HepG2 (cell line): ENCODE results near the gene PTPMT1. TPM values are rescaled to one million over a fixed set of nuclear protein-coding genes. Genes with fewer than 3 reads are reported as not detected.

Experiments used
- HCFC1 ChIP-seq: fragments of 150-350 bp; IDR thresholded peaks from 2 replicates; pipeline ENCODE4 v1.6.1; 2014; ENCODE audit warnings: low read depth, low read length
- ZNF296 ChIP-seq: sonication (generic); formaldehyde crosslinking; conservative IDR thresholded peaks from 2 replicates; pipeline ENCODE4 v1.5.0; 2020; ENCODE audit warnings: mild to moderate bottlenecking, missing genetic modification reagents
- polyA plus RNA-seq, 8 experiments: library from polyadenylated mRNA; depleted of rRNA in 3 of 8; stranded (reverse) in 7 of 8; unstranded in 1 of 8; fragments of >200 nt; fragmentation: Illumina TruSeq in 4 of 8; extraction: Trizol in 4 of 8; gene quantifications; 2 replicates each; pipeline versions ENCODE4 v1.2.1 to v1.2.3, GENCODE V29; 2011 to 2016; ENCODE audit warnings: low read depth in 4 of 8, missing spikeins in 1 of 8, mixed read lengths in 1 of 8; ENCODE audit not compliant: insufficient read depth in 1 of 8
- total RNA-seq, 5 experiments: library from RNA; depleted of rRNA; stranded (reverse); fragments of >200 nt; fragmentation: Illumina TruSeq; extraction: Trizol; gene quantifications; 2 replicates each; pipeline ENCODE4 v1.2.3, GENCODE V29; 2016; ENCODE audit warnings: low read depth in 1 of 5
- TF ChIP-seq, protein P1 (sequence below): sonication (generic); formaldehyde crosslinking; IDR thresholded peaks from 2 replicates; pipeline ENCODE4 v1.9.0; 2022; ENCODE audit warnings: missing genetic modification reagents, mild to moderate bottlenecking, borderline replicate concordance
- TF ChIP-seq, protein P2 (sequence below): sonication (generic); formaldehyde crosslinking; IDR thresholded peaks from 2 replicates; pipeline ENCODE4 v1.4.0; 2020; ENCODE audit warnings: mild to moderate bottlenecking, missing genetic modification reagents
- TF ChIP-seq, protein P3 (sequence below): conservative IDR thresholded peaks from 2 replicates; pipeline ENCODE4 v1.6.1; 2018; ENCODE audit warnings: missing genetic modification reagents
- TF ChIP-seq, protein P4 (sequence below): sonication (generic); formaldehyde crosslinking; IDR thresholded peaks from 2 replicates; pipeline ENCODE4 v1.4.0; 2020; ENCODE audit warnings: missing genetic modification reagents
- TF ChIP-seq, protein P5 (sequence below), 2 experiments: sonication (generic) in 1 of 2; formaldehyde crosslinking in 1 of 2; IDR thresholded peaks; 2 replicates each; pipeline versions ENCODE4 v1.4.0 to v1.6.1; 2016 to 2020; ENCODE audit warnings: borderline replicate concordance in 1 of 2, low read depth in 1 of 2, mild to moderate bottlenecking in 1 of 2, missing genetic modification reagents in 1 of 2
- TF ChIP-seq, protein P6 (sequence below): sonication (generic); formaldehyde crosslinking; IDR thresholded peaks from 2 replicates; pipeline ENCODE4 v1.4.0; 2020; ENCODE audit warnings: missing genetic modification reagents
- TF ChIP-seq, protein P7 (sequence below): sonication (generic); formaldehyde crosslinking; IDR thresholded peaks from 2 replicates; pipeline ENCODE4 v1.4.0; 2020; ENCODE audit warnings: missing genetic modification reagents, borderline replicate concordance

PTPMT1 gene
- total and polyA plus RNA-seq, 2 of the 13 experiments (the other 11 are each of a cell fraction or from before 2014, with no cell fraction given): 55.6 to 129 TPM

DNA sequence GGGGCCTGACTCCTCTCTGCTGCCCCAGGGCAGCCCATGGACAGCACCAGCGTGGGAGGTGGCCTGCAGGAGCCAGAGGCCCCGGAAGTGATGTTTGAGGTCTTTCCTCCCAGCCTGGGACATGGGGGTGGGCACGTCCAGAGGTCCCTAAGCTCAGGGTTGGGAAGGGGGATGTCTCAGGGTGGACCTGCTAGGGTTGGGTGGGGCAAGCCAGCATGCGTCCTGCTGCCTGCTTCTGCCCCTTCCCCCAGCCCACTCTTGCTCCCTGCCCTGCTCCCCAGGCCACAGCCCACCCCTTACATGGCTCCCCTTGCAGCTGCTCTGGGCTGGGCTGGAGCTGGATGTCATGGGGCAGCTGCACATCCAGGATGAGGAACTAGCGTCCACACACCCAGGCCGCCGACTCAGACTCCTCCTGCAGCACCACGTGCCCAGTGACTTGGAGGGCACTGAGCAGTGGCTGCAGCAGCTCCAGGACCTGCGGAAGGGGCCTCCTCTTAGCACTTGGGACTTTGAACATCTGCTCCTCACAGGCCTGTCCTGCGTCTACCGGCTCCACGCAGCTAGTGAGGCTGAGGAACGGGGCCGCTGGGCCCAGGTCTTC is 22.4 kb downstream of the PTPMT1 start (continued):
- TF ChIP-seq, protein P1, sequence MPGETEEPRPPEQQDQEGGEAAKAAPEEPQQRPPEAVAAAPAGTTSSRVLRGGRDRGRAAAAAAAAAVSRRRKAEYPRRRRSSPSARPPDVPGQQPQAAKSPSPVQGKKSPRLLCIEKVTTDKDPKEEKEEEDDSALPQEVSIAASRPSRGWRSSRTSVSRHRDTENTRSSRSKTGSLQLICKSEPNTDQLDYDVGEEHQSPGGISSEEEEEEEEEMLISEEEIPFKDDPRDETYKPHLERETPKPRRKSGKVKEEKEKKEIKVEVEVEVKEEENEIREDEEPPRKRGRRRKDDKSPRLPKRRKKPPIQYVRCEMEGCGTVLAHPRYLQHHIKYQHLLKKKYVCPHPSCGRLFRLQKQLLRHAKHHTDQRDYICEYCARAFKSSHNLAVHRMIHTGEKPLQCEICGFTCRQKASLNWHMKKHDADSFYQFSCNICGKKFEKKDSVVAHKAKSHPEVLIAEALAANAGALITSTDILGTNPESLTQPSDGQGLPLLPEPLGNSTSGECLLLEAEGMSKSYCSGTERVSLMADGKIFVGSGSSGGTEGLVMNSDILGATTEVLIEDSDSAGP: no peak
- TF ChIP-seq, protein P2, sequence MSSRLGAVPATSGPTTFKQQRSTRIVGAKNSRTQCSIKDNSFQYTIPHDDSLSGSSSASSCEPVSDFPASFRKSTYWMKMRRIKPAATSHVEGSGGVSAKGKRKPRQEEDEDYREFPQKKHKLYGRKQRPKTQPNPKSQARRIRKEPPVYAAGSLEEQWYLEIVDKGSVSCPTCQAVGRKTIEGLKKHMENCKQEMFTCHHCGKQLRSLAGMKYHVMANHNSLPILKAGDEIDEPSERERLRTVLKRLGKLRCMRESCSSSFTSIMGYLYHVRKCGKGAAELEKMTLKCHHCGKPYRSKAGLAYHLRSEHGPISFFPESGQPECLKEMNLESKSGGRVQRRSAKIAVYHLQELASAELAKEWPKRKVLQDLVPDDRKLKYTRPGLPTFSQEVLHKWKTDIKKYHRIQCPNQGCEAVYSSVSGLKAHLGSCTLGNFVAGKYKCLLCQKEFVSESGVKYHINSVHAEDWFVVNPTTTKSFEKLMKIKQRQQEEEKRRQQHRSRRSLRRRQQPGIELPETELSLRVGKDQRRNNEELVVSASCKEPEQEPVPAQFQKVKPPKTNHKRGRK: no peak
- TF ChIP-seq ZNF296 (CRISPR knock-in tag): no peak
- TF ChIP-seq, protein P3, sequence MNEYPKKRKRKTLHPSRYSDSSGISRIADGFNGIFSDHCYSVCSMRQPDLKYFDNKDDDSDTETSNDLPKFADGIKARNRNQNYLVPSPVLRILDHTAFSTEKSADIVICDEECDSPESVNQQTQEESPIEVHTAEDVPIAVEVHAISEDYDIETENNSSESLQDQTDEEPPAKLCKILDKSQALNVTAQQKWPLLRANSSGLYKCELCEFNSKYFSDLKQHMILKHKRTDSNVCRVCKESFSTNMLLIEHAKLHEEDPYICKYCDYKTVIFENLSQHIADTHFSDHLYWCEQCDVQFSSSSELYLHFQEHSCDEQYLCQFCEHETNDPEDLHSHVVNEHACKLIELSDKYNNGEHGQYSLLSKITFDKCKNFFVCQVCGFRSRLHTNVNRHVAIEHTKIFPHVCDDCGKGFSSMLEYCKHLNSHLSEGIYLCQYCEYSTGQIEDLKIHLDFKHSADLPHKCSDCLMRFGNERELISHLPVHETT (CRISPR knock-in tag): no peak
- TF ChIP-seq, protein P4, sequence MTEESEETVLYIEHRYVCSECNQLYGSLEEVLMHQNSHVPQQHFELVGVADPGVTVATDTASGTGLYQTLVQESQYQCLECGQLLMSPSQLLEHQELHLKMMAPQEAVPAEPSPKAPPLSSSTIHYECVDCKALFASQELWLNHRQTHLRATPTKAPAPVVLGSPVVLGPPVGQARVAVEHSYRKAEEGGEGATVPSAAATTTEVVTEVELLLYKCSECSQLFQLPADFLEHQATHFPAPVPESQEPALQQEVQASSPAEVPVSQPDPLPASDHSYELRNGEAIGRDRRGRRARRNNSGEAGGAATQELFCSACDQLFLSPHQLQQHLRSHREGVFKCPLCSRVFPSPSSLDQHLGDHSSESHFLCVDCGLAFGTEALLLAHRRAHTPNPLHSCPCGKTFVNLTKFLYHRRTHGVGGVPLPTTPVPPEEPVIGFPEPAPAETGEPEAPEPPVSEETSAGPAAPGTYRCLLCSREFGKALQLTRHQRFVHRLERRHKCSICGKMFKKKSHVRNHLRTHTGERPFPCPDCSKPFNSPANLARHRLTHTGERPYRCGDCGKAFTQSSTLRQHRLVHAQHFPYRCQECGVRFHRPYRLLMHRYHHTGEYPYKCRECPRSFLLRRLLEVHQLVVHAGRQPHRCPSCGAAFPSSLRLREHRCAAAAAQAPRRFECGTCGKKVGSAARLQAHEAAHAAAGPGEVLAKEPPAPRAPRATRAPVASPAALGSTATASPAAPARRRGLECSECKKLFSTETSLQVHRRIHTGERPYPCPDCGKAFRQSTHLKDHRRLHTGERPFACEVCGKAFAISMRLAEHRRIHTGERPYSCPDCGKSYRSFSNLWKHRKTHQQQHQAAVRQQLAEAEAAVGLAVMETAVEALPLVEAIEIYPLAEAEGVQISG (CRISPR knock-in tag): 0 out of 2 replicates have a peak, but pooled peaks have one; percentile 11
- TF ChIP-seq, protein P5, sequence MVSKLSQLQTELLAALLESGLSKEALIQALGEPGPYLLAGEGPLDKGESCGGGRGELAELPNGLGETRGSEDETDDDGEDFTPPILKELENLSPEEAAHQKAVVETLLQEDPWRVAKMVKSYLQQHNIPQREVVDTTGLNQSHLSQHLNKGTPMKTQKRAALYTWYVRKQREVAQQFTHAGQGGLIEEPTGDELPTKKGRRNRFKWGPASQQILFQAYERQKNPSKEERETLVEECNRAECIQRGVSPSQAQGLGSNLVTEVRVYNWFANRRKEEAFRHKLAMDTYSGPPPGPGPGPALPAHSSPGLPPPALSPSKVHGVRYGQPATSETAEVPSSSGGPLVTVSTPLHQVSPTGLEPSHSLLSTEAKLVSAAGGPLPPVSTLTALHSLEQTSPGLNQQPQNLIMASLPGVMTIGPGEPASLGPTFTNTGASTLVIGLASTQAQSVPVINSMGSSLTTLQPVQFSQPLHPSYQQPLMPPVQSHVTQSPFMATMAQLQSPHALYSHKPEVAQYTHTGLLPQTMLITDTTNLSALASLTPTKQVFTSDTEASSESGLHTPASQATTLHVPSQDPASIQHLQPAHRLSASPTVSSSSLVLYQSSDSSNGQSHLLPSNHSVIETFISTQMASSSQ (IDR thresholded peaks at IDR 0.05; ENCODE audit: low read depth): no peak
- TF ChIP-seq, protein P5 (CRISPR knock-in tag; IDR thresholded peaks at IDR 0.05; ENCODE audit: borderline replicate concordance): peak; percentile 41; the same call in 1 of the 2 replicates
- TF ChIP-seq, protein P6, sequence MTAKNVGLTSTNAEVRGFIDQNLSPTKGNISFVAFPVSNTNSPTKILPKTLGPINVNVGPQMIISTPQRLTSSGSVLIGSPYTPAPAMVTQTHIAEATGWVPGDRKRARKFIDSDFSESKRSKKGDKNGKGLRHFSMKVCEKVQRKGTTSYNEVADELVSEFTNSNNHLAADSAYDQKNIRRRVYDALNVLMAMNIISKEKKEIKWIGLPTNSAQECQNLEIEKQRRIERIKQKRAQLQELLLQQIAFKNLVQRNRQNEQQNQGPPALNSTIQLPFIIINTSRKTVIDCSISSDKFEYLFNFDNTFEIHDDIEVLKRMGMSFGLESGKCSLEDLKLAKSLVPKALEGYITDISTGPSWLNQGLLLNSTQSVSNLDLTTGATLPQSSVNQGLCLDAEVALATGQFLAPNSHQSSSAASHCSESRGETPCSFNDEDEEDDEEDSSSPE (CRISPR knock-in tag): no peak
- TF ChIP-seq HCFC1: no peak
- TF ChIP-seq, protein P7, sequence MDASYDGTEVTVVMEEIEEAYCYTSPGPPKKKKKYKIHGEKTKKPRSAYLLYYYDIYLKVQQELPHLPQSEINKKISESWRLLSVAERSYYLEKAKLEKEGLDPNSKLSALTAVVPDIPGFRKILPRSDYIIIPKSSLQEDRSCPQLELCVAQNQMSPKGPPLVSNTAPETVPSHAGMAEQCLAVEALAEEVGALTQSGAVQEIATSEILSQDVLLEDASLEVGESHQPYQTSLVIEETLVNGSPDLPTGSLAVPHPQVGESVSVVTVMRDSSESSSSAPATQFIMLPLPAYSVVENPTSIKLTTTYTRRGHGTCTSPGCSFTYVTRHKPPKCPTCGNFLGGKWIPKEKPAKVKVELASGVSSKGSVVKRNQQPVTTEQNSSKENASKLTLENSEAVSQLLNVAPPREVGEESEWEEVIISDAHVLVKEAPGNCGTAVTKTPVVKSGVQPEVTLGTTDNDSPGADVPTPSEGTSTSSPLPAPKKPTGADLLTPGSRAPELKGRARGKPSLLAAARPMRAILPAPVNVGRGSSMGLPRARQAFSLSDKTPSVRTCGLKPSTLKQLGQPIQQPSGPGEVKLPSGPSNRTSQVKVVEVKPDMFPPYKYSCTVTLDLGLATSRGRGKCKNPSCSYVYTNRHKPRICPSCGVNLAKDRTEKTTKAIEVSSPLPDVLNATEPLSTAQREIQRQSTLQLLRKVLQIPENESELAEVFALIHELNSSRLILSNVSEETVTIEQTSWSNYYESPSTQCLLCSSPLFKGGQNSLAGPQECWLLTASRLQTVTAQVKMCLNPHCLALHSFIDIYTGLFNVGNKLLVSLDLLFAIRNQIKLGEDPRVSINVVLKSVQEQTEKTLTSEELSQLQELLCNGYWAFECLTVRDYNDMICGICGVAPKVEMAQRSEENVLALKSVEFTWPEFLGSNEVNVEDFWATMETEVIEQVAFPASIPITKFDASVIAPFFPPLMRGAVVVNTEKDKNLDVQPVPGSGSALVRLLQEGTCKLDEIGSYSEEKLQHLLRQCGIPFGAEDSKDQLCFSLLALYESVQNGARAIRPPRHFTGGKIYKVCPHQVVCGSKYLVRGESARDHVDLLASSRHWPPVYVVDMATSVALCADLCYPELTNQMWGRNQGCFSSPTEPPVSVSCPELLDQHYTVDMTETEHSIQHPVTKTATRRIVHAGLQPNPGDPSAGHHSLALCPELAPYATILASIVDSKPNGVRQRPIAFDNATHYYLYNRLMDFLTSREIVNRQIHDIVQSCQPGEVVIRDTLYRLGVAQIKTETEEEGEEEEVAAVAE: no peak
